HL-60 (cell line): ENCODE data around the gene PRRT1.

ENCODE experiments used
- CTCF ChIP-seq: IDR thresholded peaks from one replicate; pipeline ENCODE4 v1.5.1; 2011; ENCODE audit warnings: low read length, control low read depth, inconsistent platforms; ENCODE audit not compliant: insufficient read depth
- SPI1 ChIP-seq: IDR thresholded peaks from 2 replicates; pipeline ENCODE4 v1.6.1; 2012; ENCODE audit warnings: low read depth, mild to moderate bottlenecking, borderline replicate concordance

DNA sequence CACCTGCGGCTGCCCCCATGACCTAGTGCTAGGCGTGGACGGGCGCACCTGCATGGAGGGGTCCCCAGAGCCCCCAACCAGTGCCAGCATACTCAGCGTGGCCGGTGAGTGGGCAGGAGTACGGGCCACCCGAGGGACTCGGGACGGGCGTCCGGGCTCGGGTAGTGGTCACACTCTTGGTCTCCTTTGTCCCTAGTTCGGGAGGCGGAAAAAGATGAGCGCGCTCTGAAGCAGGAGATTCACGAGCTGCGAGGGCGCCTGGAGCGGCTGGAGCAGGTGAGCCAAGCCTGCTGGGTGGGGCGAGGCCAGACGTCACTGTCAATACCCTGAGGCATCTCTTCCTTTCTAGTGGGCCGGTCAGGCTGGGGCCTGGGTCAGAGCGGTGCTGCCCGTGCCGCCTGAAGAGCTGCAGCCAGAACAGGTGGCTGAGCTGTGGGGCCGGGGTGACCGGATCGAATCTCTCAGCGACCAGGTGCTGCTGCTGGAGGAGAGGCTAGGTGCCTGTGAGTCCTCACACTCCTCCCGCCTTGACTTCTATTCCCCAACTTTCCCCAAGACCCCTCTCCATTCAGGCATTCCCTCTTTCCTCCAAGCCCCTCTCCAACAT, 15.5 kb upstream of the PRRT1 start:
- TF ChIP-seq CTCF (no peak), SPI1 (no peak)
